SU-DHL-6 (cell line): Measurements from ENCODE around the gene HPCAL4.

Experiments used
- H2AFZ ChIP-seq: fragments of 200-600 bp; sonication (generic); 2 replicates; pipeline ENCODE4 v1.6.1; 2014; ENCODE audit warnings: low read depth, mild to moderate bottlenecking, moderate library complexity, mixed read lengths, antibody characterized with exemption, low read length; ENCODE audit not compliant: severe bottlenecking
- H3F3A ChIP-seq: fragments of 200-600 bp; shearing (Covaris generic); 2 replicates; pipeline ENCODE4 v1.6.0; 2016; ENCODE audit warnings: antibody characterized with exemption, mild to moderate bottlenecking; ENCODE audit not compliant: insufficient read depth
- H3K27ac ChIP-seq: fragments of 200-600 bp; sonication (generic); 2 replicates; pipeline ENCODE4 v1.5.1; 2016; ENCODE audit warnings: low read depth, mild to moderate bottlenecking, low read length, moderate library complexity, mixed read lengths
- H3K27me3 ChIP-seq: fragments of 200-600 bp; sonication (generic), shearing (Covaris generic); 2 replicates; pipeline ENCODE4 v1.6.0; 2014; ENCODE audit warnings: mild to moderate bottlenecking, low read length
- H3K36me3 ChIP-seq: fragments of 200-600 bp; sonication (generic); 2 replicates; pipeline ENCODE4 v1.6.1; 2014; ENCODE audit warnings: mild to moderate bottlenecking, low read length, mixed read lengths
- H3K4me2 ChIP-seq: fragments of 300-600, 200-600 bp; shearing (Covaris generic), sonication (generic); 2 replicates; pipeline ENCODE4 v1.6.0; 2014; ENCODE audit warnings: low read length, low read depth, mild to moderate bottlenecking; ENCODE audit not compliant: poor library complexity, severe bottlenecking
- H3K4me3 ChIP-seq: fragments of 200-600 bp; sonication (generic); 2 replicates; pipeline ENCODE4 v1.5.1; 2014; ENCODE audit warnings: antibody characterized with exemption, low read length, mild to moderate bottlenecking, mixed read lengths; ENCODE audit not compliant: insufficient read depth, poor library complexity, severe bottlenecking
- H3K79me2 ChIP-seq: fragments of 200-600 bp; sonication (generic); 2 replicates; pipeline ENCODE4 v1.6.1; 2014; ENCODE audit warnings: mild to moderate bottlenecking, low read length, moderate library complexity; ENCODE audit not compliant: insufficient read depth
- H3K9ac ChIP-seq: fragments of 200-600 bp; sonication (generic); 2 replicates; pipeline ENCODE4 v1.7.0; 2014; ENCODE audit warnings: mild to moderate bottlenecking, low read length
- H3K9me2 ChIP-seq: fragments of 200-600 bp; sonication (generic); replicated peaks from 2 replicates; pipeline ENCODE4 v1.6.1; 2014; ENCODE audit warnings: low read length; ENCODE audit not compliant: insufficient read depth
- H3K9me3 ChIP-seq: fragments of 200-600 bp; sonication (generic); 2 replicates; pipeline ENCODE4 v1.6.1; 2014; ENCODE audit warnings: low read length, mixed read lengths; ENCODE audit not compliant: insufficient read depth
- H4K20me1 ChIP-seq: fragments of 200-600 bp; sonication (generic); 2 replicates; pipeline ENCODE4 v1.6.1; 2014; ENCODE audit warnings: low read depth, mild to moderate bottlenecking, antibody characterized with exemption, low read length, moderate library complexity, mixed read lengths
- CTCF ChIP-seq: fragments of 200-600 bp; sonication (generic); IDR thresholded peaks from one replicate; pipeline ENCODE4 v1.5.1; 2017; ENCODE audit warnings: antibody characterized with exemption, mild to moderate bottlenecking, low read length, moderate library complexity; ENCODE audit not compliant: insufficient read depth, poor library complexity, severe bottlenecking
- EZH2phosphoT487 ChIP-seq: fragments of 200-600 bp; sonication (generic), shearing (Covaris generic); conservative IDR thresholded peaks from 2 replicates; pipeline ENCODE4 v1.6.1; 2018; ENCODE audit warnings: mild to moderate bottlenecking, antibody characterized with exemption, low read length, moderate library complexity, mixed read lengths

The HPCAL4 gene

GRCh38 chr1:39735731-39736130 is 44.5 kb upstream of the HPCAL4 start:
- Histone ChIP-seq H4K20me1 (no peaks in the 10 kb centered on the region), H3K36me3 (no peaks in the 10 kb centered on the region), H3K9me3 (no peaks in the 10 kb centered on the region), H3K9me2 (no peaks in the 10 kb centered on the region), H2AFZ (no peak overlapping the region), H3K4me2 (no peak overlapping the region), H3K27me3 (no peaks in the 10 kb centered on the region), H3K9ac (no peak overlapping the region), H3F3A (0 out of 2 replicates have a peak, but pooled peaks cover 3% of the 10 kb centered on the region), H3K27ac (no peak overlapping the region), H3K79me2 (peaks cover 16% of the 10 kb centered on the region), H3K4me3 (no peak overlapping the region)
- TF ChIP-seq EZH2phosphoT487 (no peak), CTCF (no peak)

GRCh38 chr1:39733161-39733560 is 41.9 kb upstream of the HPCAL4 start:
- no peak overlapping the region for H3K4me3 ChIP-seq

GRCh38 chr1:39732730-39733129 is 41.5 kb upstream of the HPCAL4 start:
- no peak for TF ChIP-seq EZH2phosphoT487
- no peak for TF ChIP-seq CTCF
- Histone ChIP-seq H3K9ac (no peak overlapping the region), H3K36me3 (no peaks in the 10 kb centered on the region), H2AFZ (no peak overlapping the region), H3K79me2 (no peaks in the 10 kb centered on the region), H3K27ac (no peak overlapping the region), H3K9me2 (no peaks in the 10 kb centered on the region), H3K4me3 (no peak overlapping the region), H3F3A (0 out of 2 replicates have a peak, but pooled peaks cover 3% of the 10 kb centered on the region), H4K20me1 (no peaks in the 10 kb centered on the region), H3K27me3 (no peaks in the 10 kb centered on the region), H3K9me3 (no peaks in the 10 kb centered on the region), H3K4me2 (no peak overlapping the region)

More at GRCh38 chr1:39733161-39733560, 41.9 kb upstream of the HPCAL4 start:
- Histone ChIP-seq H3K79me2 (no peaks in the 10 kb centered on the region), H2AFZ (no peak overlapping the region), H3K9me3 (no peaks in the 10 kb centered on the region), H3K27me3 (no peaks in the 10 kb centered on the region), H3F3A (0 out of 2 replicates have a peak, but pooled peaks cover 3% of the 10 kb centered on the region), H3K27ac (no peak overlapping the region), H4K20me1 (no peaks in the 10 kb centered on the region), H3K36me3 (no peaks in the 10 kb centered on the region), H3K9ac (no peak overlapping the region), H3K9me2 (no peaks in the 10 kb centered on the region), H3K4me2 (no peak overlapping the region)
- TF ChIP-seq CTCF = no peak
- TF ChIP-seq EZH2phosphoT487 = no peak
